NCI-H526 treated with DMSO at 0.1 percent for 48 hours (cell line): Measurements from ENCODE around the gene ZBTB42.

Source experiments
- DNase-seq: peaks from one replicate; lab custom pipeline; 2025; lab: John Stamatoyannopoulos, UW

ZBTB42 gene

GRCh38 chr14:104782808-104783139 lies 18.1 kb upstream of the ZBTB42 start:
- DNase-seq: no peak

GRCh38 chr14:104783484-104784217 lies 17.2 kb upstream of the ZBTB42 start:
- no peak for DNase-seq

GRCh38 chr14:104784218-104784568 lies 16.7 kb upstream of the ZBTB42 start:
- no peak for DNase-seq

GRCh38 chr14:104784846-104785707 lies 15.8 kb upstream of the ZBTB42 start:
- DNase-seq: no peak

- DNase-seq: no peak
Measured at GRCh38 chr14:104785708-104786080, 15.2 kb upstream of the ZBTB42 start.

- DNase-seq: no peak
Measured at GRCh38 chr14:104786091-104786586, 14.8 kb upstream of the ZBTB42 start.

GRCh38 chr14:104786726-104787675 lies 13.9 kb upstream of the ZBTB42 start:
- no peak for DNase-seq

- DNase-seq: no peak
Measured at GRCh38 chr14:104787736-104788135, 13.2 kb upstream of the ZBTB42 start.

- DNase-seq: no peak
Measured at GRCh38 chr14:104788161-104788818, 12.6 kb upstream of the ZBTB42 start.

- no peak for DNase-seq
Measured at GRCh38 chr14:104788873-104789663, 11.8 kb upstream of the ZBTB42 start.

- no peak for DNase-seq
Measured at GRCh38 chr14:104789752-104790743, 10.9 kb upstream of the ZBTB42 start.

- no peak for DNase-seq
Measured at GRCh38 chr14:104791425-104791824, 9.5 kb upstream of the ZBTB42 start.

- no peak for DNase-seq
Measured at GRCh38 chr14:104792101-104792884, 8.6 kb upstream of the ZBTB42 start.

- no peak for DNase-seq
Measured at GRCh38 chr14:104792945-104793702, 7.8 kb upstream of the ZBTB42 start.

- DNase-seq: no peak
Measured at GRCh38 chr14:104793703-104793959, 7.3 kb upstream of the ZBTB42 start.

- DNase-seq: no peak
Measured at GRCh38 chr14:104794099-104794498, 6.8 kb upstream of the ZBTB42 start.

- no peak for DNase-seq
Measured at GRCh38 chr14:104794631-104794992, 6.3 kb upstream of the ZBTB42 start.

GRCh38 chr14:104794993-104795780 lies 5.7 kb upstream of the ZBTB42 start, which contains the start of gene AKT1:
Gene AKT1 (minus strand): TSS chr14:104795748. CDS start chr14:104792643, 3,105 bp downstream.
- no peak for DNase-seq
